Left ventricle myocardium inferior (tissue), 1 donor: ENCODE results near the gene BOD1. TPM values are rescaled to one million over a fixed set of nuclear protein-coding genes. Genes with fewer than 3 reads are reported as not detected.

ENCODE experiments used
- DNase-seq: peaks from one replicate; pipeline ENCODE4 v3.0.0-alpha.2; 2020
- H3K27ac ChIP-seq: fragments of 200-600 bp; replicated peaks from 2 replicates; pipeline ENCODE4 v1.8.0; 2021
- H3K27me3 ChIP-seq: fragments of 200-600 bp; 2 replicates; pipeline ENCODE4 v1.8.0; 2021; ENCODE audit warnings: low read depth
- H3K36me3 ChIP-seq: fragments of 200-600 bp; 2 replicates; pipeline ENCODE4 v1.8.0; 2021
- H3K4me1 ChIP-seq: fragments of 200-600 bp; 2 replicates; pipeline ENCODE4 v1.8.0; 2021
- H3K4me3 ChIP-seq: fragments of 200-600 bp; 2 replicates; pipeline ENCODE4 v1.8.0; 2021; ENCODE audit warnings: mild to moderate bottlenecking, moderate library complexity
- H3K9me3 ChIP-seq: fragments of 200-600 bp; replicated peaks from 2 replicates; pipeline ENCODE4 v1.8.0; 2021
- CTCF ChIP-seq: fragments of 200-600 bp; IDR thresholded peaks from 2 replicates; pipeline ENCODE4 v1.8.0; 2021; ENCODE audit warnings: antibody characterized with exemption, mild to moderate bottlenecking, borderline replicate concordance
- intact Hi-C: fragments of 100-400 bp; cut with micrococcal nuclease; formaldehyde crosslinking; loops from one replicate; pipeline ENCODE4 v1.11.0; 2022
- total RNA-seq: library from RNA; stranded (reverse); fragmentation: NEBNext Ultra II Directional; extraction: Animal tissue kit (Norgen Biotek cat#: 25700); gene quantifications from one replicate; pipeline ENCODE4 v1.2.1, GENCODE V29; 2021
- donor health status: DM: no; HTN: yes; CAD: no; lungs with severe emphysema.

The BOD1 gene
- total RNA-seq, 1 donor from 2014 or later = 48.7 TPM

DNA sequence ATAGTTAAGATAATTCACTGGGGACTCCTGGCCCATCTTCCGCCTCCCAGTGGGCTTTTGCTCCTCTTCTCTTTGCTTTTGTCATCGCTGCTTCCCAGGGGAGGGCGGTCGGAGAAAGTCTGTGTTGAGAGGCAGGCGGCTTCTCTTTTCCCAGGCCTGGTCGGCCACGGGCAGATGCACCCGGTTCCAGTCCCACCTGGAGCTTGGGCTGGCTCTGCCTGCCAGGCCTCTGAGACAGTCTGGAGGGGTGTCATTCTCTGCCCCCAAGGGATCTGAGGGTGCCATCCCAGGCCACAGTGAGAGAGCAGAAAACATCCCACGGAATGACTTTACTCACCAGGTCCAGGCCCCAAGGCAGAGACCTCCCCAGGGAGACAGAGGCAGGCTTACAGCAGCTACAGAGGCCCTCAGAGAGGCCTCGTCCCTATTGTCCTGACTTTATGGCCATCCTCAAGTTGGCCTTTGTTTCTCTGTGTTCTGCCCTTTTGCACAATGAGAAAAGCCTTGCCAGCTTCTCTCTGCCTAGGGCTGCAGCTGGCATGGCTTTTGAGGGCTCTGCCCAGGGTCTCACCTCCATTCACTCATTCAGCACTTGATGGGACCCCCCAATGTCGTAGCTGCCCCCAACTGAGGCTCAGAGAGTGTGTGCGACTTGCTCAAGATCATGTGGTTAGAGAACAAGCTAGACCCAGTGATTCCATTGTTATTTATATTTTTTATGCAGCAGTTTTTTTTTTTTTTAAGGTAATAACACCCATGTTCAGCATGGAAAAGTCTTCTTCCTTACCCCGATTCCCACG, 44.2 kb upstream of the BOD1 start:
- H3K4me1 ChIP-seq = no peaks in the 10 kb centered on the region
- H3K27me3 ChIP-seq = no peaks in the 10 kb centered on the region
- no peak overlapping the region for H3K27ac ChIP-seq
- intact Hi-C loops = no loop called here
- no peak overlapping the region for H3K4me3 ChIP-seq
- DNase-seq = no peak
- no peaks in the 10 kb centered on the region for H3K36me3 ChIP-seq
- no peak for TF ChIP-seq CTCF
- H3K9me3 ChIP-seq = peaks cover 7% of the 10 kb centered on the region

DNA sequence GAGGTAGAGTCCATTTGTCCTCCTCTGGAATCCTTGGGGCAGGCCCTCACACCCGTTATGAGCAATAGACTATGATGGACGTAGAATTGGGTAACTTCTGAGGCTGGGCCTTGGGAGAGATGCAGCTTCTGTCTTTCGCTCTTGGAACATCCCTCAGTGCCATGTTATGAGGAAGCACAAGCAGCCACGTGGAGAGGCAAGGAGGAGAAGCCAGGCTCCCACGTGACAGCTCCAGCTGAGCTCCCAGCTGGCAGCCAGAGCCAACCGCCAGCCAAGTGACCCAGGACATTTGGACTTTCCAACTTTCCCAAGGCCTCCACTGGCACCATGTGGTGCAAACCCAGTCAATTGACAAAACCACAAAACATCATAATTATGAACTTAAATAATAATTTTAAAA, 43.0 kb upstream of the BOD1 start:
- H3K4me3 ChIP-seq = no peak overlapping the region
- DNase-seq = no peak
- H3K27ac ChIP-seq = no peak overlapping the region
- H3K36me3 ChIP-seq = no peaks in the 10 kb centered on the region
- H3K4me1 ChIP-seq = no peaks in the 10 kb centered on the region
- no peak for TF ChIP-seq CTCF
- peaks cover 7% of the 10 kb centered on the region for H3K9me3 ChIP-seq
- no peaks in the 10 kb centered on the region for H3K27me3 ChIP-seq
- intact Hi-C loops = no loop called here

GRCh38 chr5:173657741-173658356, 41.4 kb upstream of the BOD1 start:
- Histone ChIP-seq H3K4me3 (no peak overlapping the region), H3K36me3 (no peaks in the 10 kb centered on the region), H3K27ac (no peak overlapping the region), H3K27me3 (no peaks in the 10 kb centered on the region), H3K4me1 (no peaks in the 10 kb centered on the region), H3K9me3 (peaks cover 18% of the 10 kb centered on the region)
- TF ChIP-seq CTCF = no peak
- intact Hi-C loops = no loop called here
- DNase-seq = no peak

DNA sequence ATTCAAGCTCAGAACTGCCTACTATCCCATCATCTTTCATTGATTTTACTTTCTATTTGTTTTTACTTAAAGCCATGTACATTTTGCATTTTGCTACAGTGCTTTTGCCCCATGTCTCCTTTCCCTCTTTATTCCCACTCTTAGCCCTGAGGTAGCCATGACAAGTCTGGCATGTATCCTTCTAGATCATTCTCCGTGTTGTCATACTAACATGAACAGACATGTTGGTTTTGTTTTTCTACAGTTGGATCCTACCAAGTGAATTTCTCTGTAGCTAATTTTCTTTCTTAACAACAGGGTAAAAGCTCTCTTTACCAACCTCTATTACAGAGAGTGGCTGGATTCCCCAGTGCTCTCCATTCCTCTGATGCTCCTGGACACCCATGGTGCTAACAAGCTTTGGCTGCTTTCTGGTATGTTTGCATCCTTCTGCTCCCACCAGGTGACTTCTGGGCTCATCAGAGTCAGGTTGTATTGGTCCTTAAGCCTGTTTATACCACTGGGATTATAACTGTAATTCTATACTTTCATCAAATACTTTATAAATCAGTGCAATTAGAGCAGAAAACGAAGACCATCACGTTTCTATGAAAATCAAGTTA, 38.8 kb upstream of the BOD1 start:
- Histone ChIP-seq H3K27me3 (no peaks in the 10 kb centered on the region), H3K4me3 (no peak overlapping the region), H3K36me3 (no peaks in the 10 kb centered on the region), H3K4me1 (no peaks in the 10 kb centered on the region), H3K27ac (no peak overlapping the region), H3K9me3 (peaks cover 29% of the 10 kb centered on the region)
- DNase-seq = no peak
- TF ChIP-seq CTCF = no peak
- intact Hi-C loops = no loop called here

GRCh38 chr5:173653822-173654523, 37.5 kb upstream of the BOD1 start:
- no peak for TF ChIP-seq CTCF
- H3K4me1 ChIP-seq = no peaks in the 10 kb centered on the region
- H3K27ac ChIP-seq = no peak overlapping the region
- peaks cover 22% of the 10 kb centered on the region for H3K9me3 ChIP-seq
- H3K27me3 ChIP-seq = no peaks in the 10 kb centered on the region
- intact Hi-C loops = no loop called here
- H3K36me3 ChIP-seq = no peaks in the 10 kb centered on the region
- no peak overlapping the region for H3K4me3 ChIP-seq
- DNase-seq = no peak
